ENCODE results near the gene CNDP2. TPM values are rescaled to one million over a fixed set of nuclear protein-coding genes. Genes with fewer than 3 reads are reported as not detected.
"Not testable (repeated sequence)": the region's sequence is repeated elsewhere in the genome, so short reads cannot be mapped to it uniquely, and the experiment has no call there.

Gene CNDP2
- total RNA-seq, 1 experiment from 2014 or later = 62.8 TPM

GRCh38 chr18:74534981-74535649 is 39.0 kb downstream of the CNDP2 start:
- no peak for DNase-seq (ENCODE audit: low read depth)

- no peak for DNase-seq (ENCODE audit: low read depth)
Measured at GRCh38 chr18:74539289-74539688, 43.1 kb downstream of the CNDP2 start.

- no peak for DNase-seq (ENCODE audit: low read depth)
Measured at GRCh38 chr18:74540652-74541421, 44.7 kb downstream of the CNDP2 start.

- DNase-seq (ENCODE audit: low read depth) = no peak
Measured at GRCh38 chr18:74541703-74542555, 45.8 kb downstream of the CNDP2 start.

GRCh38 chr18:74544898-74545297 is 48.7 kb downstream of the CNDP2 start:
- DNase-seq (ENCODE audit: low read depth) = no peak

- DNase-seq (ENCODE audit: low read depth) = no peak
Measured at GRCh38 chr18:74546007-74546406, 49.8 kb downstream of the CNDP2 start.

- peak; percentile 6 for DNase-seq (ENCODE audit: low read depth)
Measured at GRCh38 chr18:74546751-74547530, 50.8 kb downstream of the CNDP2 start.

GRCh38 chr18:74547860-74548259 is 51.7 kb downstream of the CNDP2 start:
- no peak for DNase-seq (ENCODE audit: low read depth)

GRCh38 chr18:74549591-74550104 is 53.5 kb downstream of the CNDP2 start:
- no peak for DNase-seq (ENCODE audit: low read depth)

GRCh38 chr18:74550886-74551285 is 54.7 kb downstream of the CNDP2 start:
- DNase-seq (ENCODE audit: low read depth) = no peak

- no peak for DNase-seq (ENCODE audit: low read depth)
Measured at GRCh38 chr18:74551452-74551851, 55.3 kb downstream of the CNDP2 start.

- DNase-seq (ENCODE audit: low read depth) = peak; percentile 67
Measured at GRCh38 chr18:74551936-74552555, 55.9 kb downstream of the CNDP2 start.

- DNase-seq (ENCODE audit: low read depth) = no peak
Measured at GRCh38 chr18:74556126-74556525, 60.0 kb downstream of the CNDP2 start.

- no peak for DNase-seq (ENCODE audit: low read depth)
Measured at GRCh38 chr18:74558096-74558495, 61.9 kb downstream of the CNDP2 start.

GRCh38 chr18:74562131-74562730 is 66.1 kb downstream of the CNDP2 start:
- DNase-seq (ENCODE audit: low read depth) = no peak

- DNase-seq (ENCODE audit: low read depth) = no peak
Measured at GRCh38 chr18:74562775-74563174, 66.6 kb downstream of the CNDP2 start.

GRCh38 chr18:74563999-74564398 is 67.8 kb downstream of the CNDP2 start:
- DNase-seq (ENCODE audit: low read depth) = no peak

GRCh38 chr18:74565164-74565563 is 69.0 kb downstream of the CNDP2 start:
- DNase-seq (ENCODE audit: low read depth) = not testable (repeated sequence)

- not testable (repeated sequence) for DNase-seq (ENCODE audit: low read depth)
Measured at GRCh38 chr18:74565993-74566392, 69.8 kb downstream of the CNDP2 start.

GRCh38 chr18:74567822-74568221 is 71.7 kb downstream of the CNDP2 start:
- no peak for DNase-seq (ENCODE audit: low read depth)

Measured in LHCN-M2 (cell line).